NCI-H1048 (cell line): ENCODE results near the gene CYP2J2.
"Not testable (repeated sequence)": the region's sequence is repeated elsewhere in the genome, so short reads cannot be mapped to it uniquely, and the experiment has no call there.

Experiments
- DNase-seq: peaks from one replicate; lab custom pipeline; 2025; lab: John Stamatoyannopoulos, UW

The CYP2J2 gene

DNA sequence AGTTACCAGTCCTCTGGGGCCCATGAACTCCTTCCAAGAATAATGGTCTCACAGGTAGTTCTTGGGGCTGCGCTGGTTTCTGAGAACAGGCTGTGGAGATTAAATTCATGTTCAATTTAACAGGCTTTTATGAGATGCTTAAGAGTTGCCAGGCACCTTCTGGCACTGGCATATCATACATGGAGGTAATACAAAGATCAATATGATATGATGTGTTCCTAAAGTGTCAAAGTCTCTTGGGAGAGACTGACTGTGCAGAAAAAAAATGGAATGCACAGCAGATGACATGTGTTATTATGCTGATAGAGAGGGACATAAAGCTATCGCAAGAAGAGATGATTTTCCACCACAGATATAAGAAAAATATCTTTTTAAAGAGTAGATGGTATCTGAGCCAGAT lies 6.8 kb downstream of the CYP2J2 start:
- no peak for DNase-seq

DNA sequence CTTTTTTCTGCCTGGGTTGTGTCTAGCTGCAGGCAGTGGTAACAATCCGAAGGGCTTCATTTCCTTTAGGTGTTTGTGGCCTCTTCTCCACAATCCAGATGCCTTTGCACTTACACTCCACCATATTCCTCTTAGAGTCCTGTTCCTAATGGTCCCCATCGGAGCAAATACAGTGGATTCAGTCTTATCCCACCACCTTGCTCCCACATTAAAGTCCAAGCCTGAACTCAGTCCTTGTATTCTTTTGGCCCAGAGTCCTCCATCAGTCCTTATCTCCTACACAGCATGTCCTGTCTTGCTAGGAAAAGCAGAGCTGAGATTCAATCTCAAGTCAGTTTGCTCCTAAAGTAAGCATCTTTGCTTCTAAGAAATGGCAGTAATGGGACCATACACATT lies 8.8 kb downstream of the CYP2J2 start:
- DNase-seq = no peak

DNA sequence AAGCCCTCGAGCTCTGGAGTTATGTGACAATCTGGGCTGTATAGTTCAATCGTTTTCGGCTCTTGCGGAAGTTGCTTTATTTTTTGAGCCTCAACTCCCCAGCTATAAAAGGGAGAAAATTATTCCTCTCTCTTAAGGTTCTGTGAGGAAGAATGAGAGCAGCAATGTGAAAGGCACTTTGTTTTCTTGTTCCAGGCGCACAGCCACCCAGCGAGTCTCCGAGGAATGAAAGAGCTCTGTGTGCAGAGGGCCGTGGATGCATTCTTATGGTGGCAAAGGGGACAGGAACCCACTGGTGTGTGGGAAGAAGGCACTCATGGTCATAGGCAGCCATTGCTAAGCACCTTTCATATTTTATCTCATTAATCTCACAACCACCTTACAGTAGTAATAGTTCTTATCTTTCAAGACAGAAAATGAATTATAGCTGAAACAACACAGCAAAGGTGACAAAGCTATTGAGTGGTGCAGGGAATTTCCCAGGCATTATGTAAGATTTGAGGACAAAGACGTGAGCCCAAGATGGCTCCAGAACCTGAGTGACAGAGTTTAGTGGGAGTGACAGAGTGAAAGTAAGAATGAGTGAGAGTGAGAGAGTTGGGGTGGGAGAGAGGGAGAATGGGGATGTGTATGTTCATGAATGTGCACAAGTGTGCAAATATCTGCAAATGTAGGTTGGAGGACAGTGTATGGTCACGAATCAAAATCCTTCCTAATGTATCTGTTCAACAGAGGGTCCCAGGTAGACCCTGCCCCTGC lies 9.4 kb downstream of the CYP2J2 start:
- no peak for DNase-seq

DNA sequence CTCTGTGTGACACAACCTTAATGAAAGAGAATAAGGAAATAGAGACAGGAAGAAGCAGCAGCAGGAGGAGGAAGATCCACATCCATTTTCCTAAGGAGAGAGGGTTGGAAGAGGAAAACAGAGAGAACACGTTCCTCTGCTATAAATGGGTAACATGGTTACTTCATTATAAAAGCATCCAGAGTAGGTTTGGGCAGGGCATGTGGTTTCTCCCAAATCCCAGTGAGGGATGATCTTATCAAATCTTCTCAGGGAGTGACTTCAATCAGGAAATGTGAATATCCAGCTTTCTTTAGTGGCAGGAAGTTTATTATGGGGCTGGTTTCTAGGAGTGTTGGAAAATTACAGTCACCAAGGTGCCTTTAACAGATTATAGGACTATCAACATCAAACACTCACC lies 11.1 kb downstream of the CYP2J2 start:
- no peak for DNase-seq

DNA sequence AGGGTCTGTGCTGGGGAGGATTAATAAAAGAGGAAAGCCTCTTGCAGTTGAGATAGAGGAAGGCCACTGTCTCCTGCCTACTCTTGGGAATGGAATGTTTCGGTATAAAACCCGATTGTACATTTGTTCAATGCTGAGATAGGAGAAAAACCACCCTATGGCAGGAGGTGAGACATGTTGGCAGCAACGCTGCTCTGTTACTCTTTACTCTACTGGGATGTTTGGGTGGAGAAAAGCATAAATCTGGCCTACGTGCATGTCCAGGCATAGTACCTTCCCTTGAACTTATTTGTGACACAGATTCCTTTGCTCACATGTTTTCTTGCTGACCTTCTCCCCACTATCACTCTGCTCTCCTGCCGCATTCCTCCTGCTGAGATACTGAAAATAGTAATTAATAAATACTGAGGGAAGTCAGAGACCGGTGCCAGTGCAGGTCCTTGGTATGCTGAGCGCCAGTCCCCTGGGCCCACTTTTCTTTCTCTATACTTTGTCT lies 11.7 kb downstream of the CYP2J2 start:
- DNase-seq = not testable (repeated sequence)

DNA sequence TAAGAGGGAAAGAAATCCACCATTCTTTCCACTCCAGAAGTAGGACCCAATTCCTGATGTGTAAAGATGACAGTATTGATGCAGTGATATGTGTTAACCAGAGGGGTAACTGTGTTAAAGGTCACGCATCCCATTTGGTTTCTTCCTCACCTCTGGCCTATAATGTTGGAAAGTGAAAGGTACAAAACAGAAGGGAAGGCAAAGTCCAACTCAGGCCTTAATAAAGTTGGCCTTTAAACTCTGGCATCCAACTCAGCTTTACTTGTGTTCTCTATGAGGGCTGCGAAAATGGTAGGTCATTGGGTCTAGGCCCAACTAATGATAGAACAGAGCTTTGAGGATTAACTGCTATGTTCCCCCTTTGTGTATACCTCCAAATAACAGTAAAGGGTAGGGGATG lies 17.9 kb downstream of the CYP2J2 start:
- no peak for DNase-seq

DNA sequence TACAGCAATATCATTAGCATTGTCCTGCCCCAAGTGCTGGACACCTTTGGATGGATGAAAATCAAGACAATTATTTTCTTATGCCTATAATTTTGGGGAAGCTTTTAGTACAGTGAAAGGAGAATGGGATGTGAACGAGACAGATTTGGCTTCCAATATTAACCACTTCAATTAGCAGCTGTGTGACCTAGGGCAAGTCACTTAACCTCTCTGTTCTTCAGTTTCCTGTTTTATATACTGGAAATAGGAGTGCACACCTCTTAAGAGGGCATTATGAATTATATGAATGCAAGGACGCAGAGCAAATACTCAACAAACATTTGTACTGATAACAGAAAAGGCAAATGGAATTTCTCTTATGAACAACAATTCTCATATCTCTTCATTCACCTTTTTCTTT lies 18.5 kb downstream of the CYP2J2 start:
- DNase-seq = no peak

DNA sequence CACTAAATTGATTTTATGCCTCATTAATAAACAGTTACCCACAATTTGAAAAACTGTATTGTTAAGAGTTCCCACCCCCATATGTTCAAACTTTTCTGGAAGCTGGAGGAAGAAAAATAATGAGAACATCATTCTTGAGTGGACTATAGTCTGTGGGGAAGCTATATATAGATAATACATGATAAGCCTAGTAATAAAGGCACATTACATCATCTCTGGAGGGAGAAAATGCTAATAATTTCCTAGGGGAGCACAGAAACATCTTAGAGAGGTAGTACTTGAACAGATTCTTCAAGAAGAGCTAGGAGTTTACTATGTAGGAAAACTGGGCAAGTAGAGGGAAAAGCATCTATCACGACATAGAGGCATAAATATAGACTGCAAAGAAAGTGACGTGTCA lies 19.6 kb downstream of the CYP2J2 start:
- no peak for DNase-seq

DNA sequence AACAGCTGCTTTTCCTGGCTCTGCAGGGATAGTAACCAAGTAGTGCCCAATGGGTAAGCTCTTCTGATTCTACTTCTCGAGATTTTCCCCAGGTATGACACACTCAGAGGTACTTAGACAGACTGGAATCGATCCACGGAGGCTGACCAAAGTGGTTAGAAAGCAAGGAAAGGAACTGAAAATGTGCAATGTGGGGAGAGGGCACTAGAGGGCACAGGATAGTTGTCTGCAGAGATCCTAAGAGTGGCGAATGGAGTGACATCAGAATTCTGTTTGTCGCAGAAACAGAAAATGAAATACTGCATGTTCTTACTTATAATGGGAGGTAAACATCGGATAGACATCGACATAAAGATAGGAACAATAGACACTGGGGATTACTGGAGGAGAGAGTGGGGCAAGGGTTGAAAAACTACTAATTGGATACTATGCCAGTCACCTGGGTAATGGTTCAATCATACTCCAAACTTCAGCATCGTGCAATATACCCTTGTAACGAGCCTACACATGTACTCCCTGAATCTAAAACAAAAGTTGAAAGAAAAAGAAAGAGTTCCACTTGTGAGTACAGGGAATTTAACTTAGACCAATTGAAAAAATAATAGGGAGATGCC lies 23.3 kb downstream of the CYP2J2 start:
- DNase-seq = no peak

DNA sequence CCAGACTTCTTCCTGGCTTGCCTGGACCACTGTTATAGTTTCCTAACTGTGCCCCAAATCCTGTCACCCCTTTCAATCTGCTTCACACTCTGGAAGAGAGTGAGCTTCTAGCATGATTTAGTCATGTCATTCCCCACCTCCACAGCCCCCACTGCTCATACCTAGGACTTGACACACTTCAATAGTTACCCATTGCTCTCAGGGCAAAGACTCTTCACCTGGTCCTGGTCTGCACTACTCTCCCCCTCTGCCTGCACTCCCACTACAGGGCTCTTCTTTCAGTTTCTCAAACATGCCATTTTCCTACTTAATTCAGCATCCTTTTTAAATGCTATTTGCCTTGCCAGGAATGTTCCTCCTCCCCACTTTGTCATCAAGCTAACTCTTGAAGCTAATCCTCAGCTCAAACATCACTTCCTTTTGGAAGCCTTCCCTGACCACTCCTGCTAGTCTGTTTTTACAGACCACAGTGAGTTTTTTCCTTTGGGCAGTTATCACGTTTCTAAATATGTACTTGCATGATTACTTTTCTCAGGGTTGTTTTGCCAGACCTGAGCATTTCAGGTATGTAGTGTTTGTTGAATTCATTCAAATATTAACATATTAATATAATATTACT lies 24.7 kb downstream of the CYP2J2 start:
- DNase-seq = no peak

DNA sequence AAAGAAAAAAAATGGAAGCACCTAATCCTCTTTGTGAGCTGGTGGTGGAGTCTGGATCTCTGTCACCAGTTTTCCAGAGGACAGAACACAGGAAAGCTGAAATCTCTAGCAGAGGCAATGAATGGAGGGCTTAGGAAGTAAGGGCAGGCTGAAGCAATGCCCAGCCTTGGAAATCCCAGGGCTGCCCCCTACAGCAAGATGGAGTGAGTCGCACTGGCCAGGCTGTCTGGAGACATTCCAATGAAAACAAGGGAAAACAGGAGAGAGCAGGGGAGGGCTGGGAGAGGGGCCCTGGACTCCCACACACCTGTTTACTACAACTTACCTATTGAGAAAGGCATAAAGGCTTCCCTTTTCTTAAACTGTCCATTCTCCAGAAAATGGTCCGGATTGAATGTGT lies 25.9 kb downstream of the CYP2J2 start:
- no peak for DNase-seq

DNA sequence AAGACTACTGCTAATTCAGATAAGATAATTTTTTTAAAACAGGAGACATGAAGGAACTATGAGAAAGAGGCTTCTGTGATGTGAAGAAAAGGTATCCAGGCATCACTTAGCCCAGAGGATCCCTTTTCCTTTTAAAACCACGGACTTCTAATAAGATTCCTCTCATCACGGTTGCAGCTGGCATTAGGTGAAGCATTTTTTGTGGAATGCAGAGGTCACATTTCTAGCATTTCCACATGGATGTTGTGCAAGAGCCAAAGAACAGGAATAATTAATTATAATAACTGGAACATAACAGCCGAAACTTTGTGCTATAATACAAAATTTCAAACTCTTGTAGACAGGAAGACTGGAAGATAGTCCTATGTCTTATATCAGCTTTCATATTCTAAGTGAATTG lies 27.6 kb downstream of the CYP2J2 start:
- DNase-seq = no peak

DNA sequence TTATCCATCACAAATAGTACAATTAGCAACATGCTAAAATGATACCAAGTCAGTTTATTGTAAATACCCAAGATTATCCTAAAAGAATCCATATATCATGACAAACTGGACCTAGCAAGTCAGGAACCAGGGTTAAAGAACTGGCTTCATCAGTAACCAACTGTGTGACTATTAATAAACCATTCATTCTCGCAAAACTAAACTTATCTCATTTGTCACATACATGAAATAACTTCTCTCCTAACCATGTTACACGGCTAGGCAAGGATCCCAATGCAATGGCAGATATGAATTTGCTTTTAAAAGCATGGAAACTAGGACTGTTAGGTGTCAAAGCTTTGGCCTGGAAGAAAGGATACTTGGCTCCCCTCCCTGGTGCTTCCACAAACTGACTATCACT lies 29.4 kb downstream of the CYP2J2 start:
- no peak for DNase-seq

DNA sequence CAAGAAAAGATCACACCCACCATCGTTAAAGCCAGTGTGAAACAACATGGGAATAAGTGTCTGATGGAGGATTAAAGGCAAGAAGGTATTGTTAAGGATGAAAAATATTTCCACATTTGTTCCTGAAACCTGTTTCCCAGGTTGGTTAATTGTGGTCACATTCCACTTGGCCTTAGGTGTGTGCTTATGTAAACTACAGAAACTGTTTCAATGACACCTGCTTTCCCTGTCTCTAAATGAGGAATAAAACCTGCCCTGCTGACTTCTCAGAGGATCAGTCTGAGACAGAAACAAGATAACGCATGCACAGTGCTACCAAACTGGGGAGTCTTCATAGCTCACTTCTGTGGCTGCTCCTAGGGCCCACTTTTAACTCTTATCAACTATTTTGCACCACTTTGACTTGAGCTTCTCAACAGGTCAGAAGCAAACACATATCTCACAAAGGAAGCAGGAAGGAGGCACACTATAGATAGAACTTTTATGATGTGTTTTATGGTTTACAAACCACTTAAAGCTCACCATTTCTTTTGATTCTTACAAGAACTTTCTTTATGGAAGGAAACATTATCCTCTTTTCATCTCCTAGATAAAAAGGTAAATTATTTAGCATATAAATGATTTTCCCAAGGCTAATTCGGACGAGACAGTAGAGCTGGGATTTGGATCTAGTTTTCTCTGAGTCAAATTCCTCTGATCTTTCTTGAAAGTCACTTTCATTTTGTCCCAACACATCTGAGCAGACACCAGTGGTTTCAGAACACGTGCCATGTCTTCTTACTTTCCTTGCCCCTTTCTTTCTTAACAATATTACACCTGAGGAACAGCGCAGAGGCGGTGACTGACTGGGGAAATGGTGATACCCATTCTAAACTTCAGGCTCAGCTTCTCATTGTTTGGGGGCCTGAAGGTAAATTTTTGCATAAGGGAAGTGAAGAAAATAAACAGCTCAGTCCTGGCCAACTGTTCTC lies 33.4 kb downstream of the CYP2J2 start:
- DNase-seq = no peak

DNA sequence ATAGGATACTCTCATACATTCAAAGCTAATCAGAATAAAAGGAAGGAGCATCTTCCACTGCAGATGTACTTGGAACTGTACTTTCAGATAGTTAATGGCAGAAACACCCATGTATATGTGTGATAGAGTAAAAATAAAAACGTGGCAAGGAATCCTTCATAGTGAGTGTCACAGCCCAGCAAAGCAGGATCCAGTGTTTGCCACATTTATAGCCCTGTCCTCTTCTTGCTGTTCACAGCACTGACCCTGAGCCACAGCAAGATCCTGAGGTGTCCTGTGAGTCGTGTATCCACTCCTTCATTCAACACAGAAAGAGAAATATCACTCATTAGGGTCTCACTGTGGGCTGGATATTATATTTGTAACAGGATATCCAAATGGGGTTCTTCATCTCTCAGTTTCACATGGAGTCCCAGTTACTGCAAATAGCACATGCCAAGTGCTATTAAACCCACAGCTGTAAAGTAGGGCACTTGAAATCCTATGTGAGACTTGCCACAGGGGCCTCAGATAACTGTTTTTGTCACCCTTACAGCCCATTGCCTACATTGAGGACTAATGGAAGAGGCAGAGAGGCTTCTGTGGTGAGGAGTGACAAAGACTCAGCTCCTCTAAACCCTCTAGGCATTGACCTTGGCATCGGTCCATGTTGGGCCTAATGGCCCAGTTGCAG lies 41.3 kb downstream of the CYP2J2 start:
- no peak for DNase-seq

DNA sequence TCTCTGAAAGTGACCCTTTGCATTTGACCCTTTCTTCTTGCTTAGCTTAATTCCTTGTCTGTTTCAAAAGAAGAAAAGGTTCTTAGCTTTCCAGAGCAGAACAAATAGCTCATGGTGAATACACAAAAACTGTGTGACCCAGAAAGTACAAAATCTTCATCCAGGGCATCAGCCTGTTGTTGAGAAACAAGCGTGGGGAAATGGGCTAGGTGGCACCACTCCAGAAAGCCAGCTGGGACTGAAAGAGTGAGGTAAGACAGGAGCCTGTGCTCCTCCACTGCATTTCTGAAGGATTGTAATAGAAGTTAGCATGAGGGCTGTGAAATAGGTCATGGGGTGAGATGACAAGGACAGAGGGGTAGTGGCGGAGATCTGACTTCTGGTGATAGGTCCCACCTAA lies 45.8 kb downstream of the CYP2J2 start:
- no peak for DNase-seq

DNA sequence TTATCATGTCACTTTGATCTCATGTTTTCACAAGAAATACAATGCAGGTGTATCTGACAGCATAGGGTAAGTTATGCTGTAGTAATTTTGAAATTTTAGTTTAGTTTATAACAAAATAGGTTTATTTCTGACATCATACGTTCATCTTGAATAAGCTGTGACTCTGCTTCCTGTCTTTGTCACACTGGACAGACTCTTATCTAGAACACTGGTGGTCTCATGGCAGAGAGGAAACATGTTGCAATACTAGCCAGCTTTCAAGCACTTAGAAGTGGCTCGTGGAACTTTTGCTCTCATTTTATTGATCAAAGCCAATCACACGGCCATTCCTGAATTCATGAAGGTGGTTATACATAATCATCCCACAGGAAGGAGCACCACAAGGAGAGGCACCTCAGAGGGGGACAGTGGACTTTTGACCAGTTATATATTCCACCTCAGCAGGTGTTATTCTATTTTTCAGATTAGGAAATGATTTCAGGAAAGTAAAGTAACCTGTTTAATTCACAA lies 46.5 kb downstream of the CYP2J2 start:
- DNase-seq = no peak

DNA sequence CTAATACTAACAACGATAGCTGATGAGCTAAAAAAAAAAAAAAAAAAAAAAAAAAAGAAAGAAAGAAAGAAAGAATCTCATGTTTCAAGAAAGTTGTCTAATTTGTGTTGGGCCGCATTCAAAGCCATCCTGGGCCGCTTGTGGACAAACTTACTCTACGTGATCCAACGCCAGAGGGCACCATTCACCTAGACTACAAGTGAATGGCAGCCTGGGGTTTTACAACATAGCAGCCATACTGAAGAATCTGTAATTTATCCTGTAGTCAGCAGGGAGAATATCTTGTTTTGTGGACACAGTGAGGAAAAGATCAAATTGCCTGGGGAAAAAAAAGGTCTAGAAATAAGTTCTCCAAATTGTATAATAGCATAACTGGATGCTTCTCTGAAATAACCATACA lies 47.0 kb downstream of the CYP2J2 start:
- no peak for DNase-seq

DNA sequence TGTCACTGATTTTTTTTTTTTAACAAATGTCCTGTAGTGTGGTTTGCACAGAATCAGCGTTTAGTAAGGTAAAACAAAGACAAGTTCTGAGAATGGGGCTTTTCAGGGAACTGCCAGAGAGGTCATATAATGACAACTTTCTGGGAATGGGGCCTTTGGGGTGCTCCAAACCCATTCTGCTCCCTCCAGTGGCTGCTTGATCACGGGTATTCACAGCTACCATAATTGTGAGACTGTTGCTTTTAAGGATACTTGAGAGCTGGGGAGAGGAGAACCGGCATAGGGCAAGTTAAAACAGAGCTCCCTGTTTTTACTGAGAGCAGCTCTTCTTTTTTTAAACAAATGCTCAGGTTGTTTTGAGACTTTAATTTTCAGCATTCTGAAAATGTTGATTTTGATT lies 48.2 kb downstream of the CYP2J2 start:
- DNase-seq = no peak

DNA sequence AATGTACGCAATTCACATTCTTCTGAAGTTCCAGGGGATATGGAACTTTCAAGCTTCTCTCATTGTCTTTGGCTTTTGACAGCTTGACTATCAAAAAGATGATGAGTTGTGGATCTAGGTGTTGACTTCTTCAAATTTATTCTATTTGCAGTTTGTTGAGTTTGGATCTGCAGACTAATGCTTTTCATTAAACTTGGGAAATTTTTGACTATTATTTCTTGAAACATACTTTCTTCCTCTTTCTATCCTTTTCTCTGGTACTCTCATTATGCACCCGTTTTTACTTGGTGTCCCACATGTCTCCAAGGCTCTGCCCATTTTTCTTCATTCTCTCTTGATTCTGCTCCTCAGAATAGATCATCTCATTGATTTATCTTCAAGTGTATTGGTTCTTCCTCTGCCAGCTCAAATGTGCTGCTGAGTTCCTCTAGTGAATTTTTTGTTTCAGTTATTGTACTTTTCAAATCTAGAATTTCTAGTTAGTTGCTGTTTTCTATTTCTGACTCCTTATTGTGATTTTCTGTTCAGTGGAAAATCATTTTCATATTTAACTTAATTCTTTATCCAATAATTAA lies 49.4 kb downstream of the CYP2J2 start:
- no peak for DNase-seq

DNA sequence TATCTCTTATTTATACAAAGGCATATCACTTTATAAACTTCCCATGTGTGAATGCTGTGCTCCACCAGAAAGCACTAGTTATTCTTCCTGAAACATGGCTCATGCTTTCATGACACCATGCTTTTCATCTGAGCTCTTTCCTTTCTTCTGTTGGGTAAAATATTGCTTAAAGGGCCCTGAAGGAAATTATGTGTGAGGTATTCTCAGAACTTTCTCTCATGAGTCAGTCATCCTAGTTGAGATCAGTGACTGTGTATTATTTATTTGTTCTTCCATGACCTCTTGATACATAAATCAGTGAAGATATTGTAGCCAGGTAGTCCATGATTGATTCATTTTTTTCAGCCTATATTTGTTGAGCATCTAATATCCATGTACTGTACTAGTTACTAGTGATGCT lies 54.8 kb downstream of the CYP2J2 start:
- DNase-seq = no peak
